ENCODE data around the gene HOXA6. TPM values are rescaled to one million over a fixed set of nuclear protein-coding genes. Genes with fewer than 3 reads are reported as not detected.

The HOXA6 gene
- total RNA-seq, 1 donor from 2014 or later = not detected

- TF ChIP-seq CTCF (IDR thresholded peaks at IDR 0.05; ENCODE audit: partially characterized antibody, unreplicated experiment) = no peak
- H3K4me3 Mint-ChIP-seq (ENCODE audit: unreplicated experiment) = peak overlapping the region; percentile 69
- H3K4me1 Mint-ChIP-seq (ENCODE audit: low read depth, unreplicated experiment) = no peaks in the 10 kb centered on the region
- H3K27me3 Mint-ChIP-seq (ENCODE audit: unreplicated experiment) = peaks cover 35% of the 10 kb centered on the region
- no peaks in the 10 kb centered on the region for H3K36me3 Mint-ChIP-seq (ENCODE audit: unreplicated experiment)
- no peak for DNase-seq
- no peak overlapping the region for H3K27ac Mint-ChIP-seq (ENCODE audit: unreplicated experiment)
- H3K9me3 Mint-ChIP-seq (ENCODE audit: unreplicated experiment) = peaks cover 5% of the 10 kb centered on the region
Measured at GRCh38 chr7:27131390-27131819, 16.2 kb downstream of the HOXA6 start.

GRCh38 chr7:27130540-27131389 is 16.8 kb downstream of the HOXA6 start, which contains the start of gene HOXA4:
Gene HOXA4 (minus strand): TSS chr7:27130757. CDS start chr7:27130733, 24 bp downstream.
- Mint-ChIP-seq H3K27me3 (ENCODE audit: unreplicated experiment) (peaks cover 32% of the 10 kb centered on the region), H3K9me3 (ENCODE audit: unreplicated experiment) (peaks cover 3% of the 10 kb centered on the region), H3K36me3 (ENCODE audit: unreplicated experiment) (no peaks in the 10 kb centered on the region), H3K27ac (ENCODE audit: unreplicated experiment) (no peak within 1 kb of the TSS), H3K4me3 (ENCODE audit: unreplicated experiment) (peak within 1 kb of the TSS; percentile 69), H3K4me1 (ENCODE audit: low read depth, unreplicated experiment) (no peaks in the 10 kb centered on the region)
- peak; percentile 81 for DNase-seq
- no peak for TF ChIP-seq CTCF (IDR thresholded peaks at IDR 0.05; ENCODE audit: partially characterized antibody, unreplicated experiment)

DNA sequence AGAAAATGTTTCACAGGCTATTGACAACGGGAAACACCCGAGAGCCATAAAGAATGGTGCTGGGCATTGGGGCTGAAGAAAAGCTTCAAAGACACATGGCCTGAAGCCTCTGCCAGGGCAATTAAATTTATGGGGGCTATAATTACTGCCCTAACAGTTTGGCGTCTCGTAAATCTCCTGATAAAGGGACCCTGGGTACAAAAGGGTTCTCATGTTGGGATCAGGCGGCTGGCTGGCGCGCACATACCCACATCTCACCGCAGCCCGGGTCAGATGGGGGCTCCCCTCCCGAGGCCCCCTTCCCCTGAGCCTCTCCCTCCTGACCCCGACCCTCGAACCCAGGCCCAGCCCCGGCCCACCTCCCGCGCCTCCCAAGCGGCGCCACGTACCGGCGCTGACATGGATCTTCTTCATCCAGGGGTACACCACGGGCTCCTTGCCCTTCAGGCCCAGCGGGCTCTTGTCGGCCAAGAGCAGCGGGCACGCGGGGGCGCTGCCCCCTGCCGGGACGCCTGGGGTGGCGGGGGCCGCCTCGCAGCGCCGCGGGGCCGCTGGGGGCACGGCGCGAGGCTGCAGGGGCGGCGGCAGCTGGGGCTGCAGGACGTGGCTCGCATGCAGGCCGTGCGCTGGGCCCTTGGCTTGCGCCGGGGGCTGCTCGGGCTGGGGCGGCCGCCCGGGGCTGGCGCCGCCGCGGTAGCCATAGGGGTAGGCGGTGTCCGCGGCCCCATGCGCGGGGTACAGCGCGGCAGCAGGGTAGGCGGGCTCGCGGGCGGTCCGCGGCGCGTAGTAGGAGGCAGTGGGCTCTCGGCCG is 17.6 kb downstream of the HOXA6 start:
- Mint-ChIP-seq H3K4me3 (ENCODE audit: unreplicated experiment) (peak overlapping the region; percentile 14), H3K9me3 (ENCODE audit: unreplicated experiment) (peaks cover 5% of the 10 kb centered on the region), H3K36me3 (ENCODE audit: unreplicated experiment) (no peaks in the 10 kb centered on the region), H3K4me1 (ENCODE audit: low read depth, unreplicated experiment) (no peaks in the 10 kb centered on the region), H3K27me3 (ENCODE audit: unreplicated experiment) (peaks cover 36% of the 10 kb centered on the region), H3K27ac (ENCODE audit: unreplicated experiment) (no peak overlapping the region)
- no peak for TF ChIP-seq CTCF (IDR thresholded peaks at IDR 0.05; ENCODE audit: partially characterized antibody, unreplicated experiment)
- DNase-seq = no peak

DNA sequence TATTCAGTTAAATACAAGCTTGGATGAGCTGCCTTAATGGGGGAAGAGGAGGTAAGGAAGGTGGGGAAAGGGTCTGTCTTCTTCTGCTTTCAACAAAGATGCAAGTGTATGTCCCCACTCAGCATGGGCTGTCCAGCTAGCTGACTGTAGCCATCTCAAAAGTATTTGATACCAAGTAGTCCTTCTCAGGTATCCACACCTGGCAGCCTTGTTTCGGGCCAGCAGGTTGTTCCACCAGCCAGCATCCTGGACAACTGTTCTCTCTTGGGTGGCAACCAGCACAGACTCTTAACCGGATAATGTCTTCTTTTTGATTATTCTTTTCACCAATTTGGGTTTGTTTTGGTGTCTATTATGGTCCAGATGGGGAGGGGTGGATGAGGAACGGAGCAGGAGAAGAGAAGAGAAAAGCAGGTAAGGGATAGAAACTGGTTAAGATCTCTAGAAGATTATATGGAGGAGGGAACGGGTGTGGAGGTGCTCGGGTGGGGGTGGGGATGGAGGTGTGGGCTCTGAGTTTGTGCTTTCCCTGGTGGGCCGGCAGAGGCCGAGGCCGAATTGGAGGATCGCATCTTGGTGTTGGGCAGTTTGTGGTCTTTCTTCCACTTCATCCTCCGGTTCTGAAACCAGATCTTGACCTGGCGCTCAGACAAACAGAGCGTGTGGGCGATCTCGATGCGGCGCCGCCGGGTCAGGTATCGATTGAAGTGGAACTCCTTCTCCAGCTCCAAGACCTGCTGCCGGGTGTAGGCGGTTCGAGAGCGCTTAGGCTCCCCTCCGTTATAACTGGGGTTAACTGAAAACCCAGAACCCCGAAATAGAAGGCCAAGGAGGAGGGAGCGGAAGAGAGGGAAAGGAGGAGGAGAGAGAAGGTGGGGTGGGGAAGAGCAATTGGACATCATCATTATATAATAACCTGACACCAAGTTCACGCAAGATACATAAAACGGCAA is 18.5 kb downstream of the HOXA6 start:
- no peak for DNase-seq
- no peak overlapping the region for H3K27ac Mint-ChIP-seq (ENCODE audit: unreplicated experiment)
- H3K27me3 Mint-ChIP-seq (ENCODE audit: unreplicated experiment) = peaks cover 41% of the 10 kb centered on the region
- H3K4me1 Mint-ChIP-seq (ENCODE audit: low read depth, unreplicated experiment) = no peaks in the 10 kb centered on the region
- no peak for TF ChIP-seq CTCF (IDR thresholded peaks at IDR 0.05; ENCODE audit: partially characterized antibody, unreplicated experiment)
- H3K4me3 Mint-ChIP-seq (ENCODE audit: unreplicated experiment) = peak overlapping the region; percentile 14
- peaks cover 9% of the 10 kb centered on the region for H3K9me3 Mint-ChIP-seq (ENCODE audit: unreplicated experiment)
- no peaks in the 10 kb centered on the region for H3K36me3 Mint-ChIP-seq (ENCODE audit: unreplicated experiment)
